HCT116 (cell line): ENCODE measurements around the gene ARHGAP12. TPM values are rescaled to one million over a fixed set of nuclear protein-coding genes. Genes with fewer than 3 reads are reported as not detected.

Experiments used
- ATAC-seq: fragments of 200-7000 bp; cut with Tn5 transposase; 2 replicates; pipeline ENCODE4 v1.9.1; 2020; ENCODE audit warnings: mild to moderate bottlenecking, moderate library complexity
- BruUV-seq: library from RNA; stranded (reverse); fragments of 400-500 nt; replicated peaks from 2 replicates; lab custom pipeline; 2021; lab: Mats Ljungman, UMichigan
- CTCF ChIA-PET: fragments of 300-600 bp; sonication (Branson Sonifier 250); formaldehyde crosslinking; loops from one replicate; lab custom pipeline; 2021; ENCODE audit warnings: antibody characterized with exemption; lab: Charles Lee
- POLR2A ChIA-PET: fragments of 300-600, 350-600 bp; sonication (Branson Sonifier 250); formaldehyde crosslinking; loops from one replicate; lab custom pipeline; 2021; ENCODE audit warnings: antibody characterized with exemption; lab: Charles Lee
- RAD21 ChIA-PET, 2 experiments: fragments of 300-600 bp; sonication (Branson Sonifier 250); formaldehyde crosslinking; loops; one replicate each; lab custom pipeline; 2023; ENCODE audit warnings: low total read pairs in 2 of 2; ENCODE audit not compliant: uncharacterized antibody in 2 of 2, unreplicated experiment in 2 of 2, low non-redundant PET in 1 of 2; lab: Charles Lee
- DNase-seq: peaks from one replicate; pipeline ENCODE4 v3.0.0-alpha.2; 2010; ENCODE audit warnings: low read depth, low spot score
- H2AFZ ChIP-seq: fragments of 200-600 bp; shearing (Covaris generic), sonication (generic); 2 replicates; pipeline ENCODE4 v1.6.1; 2017; ENCODE audit warnings: low read depth, mixed run types, mixed read lengths, antibody characterized with exemption, low read length; ENCODE audit not compliant: poor library complexity, severe bottlenecking
- H3K27ac ChIP-seq: 2 replicates; pipeline ENCODE4 v1.5.1; 2012; ENCODE audit warnings: low read depth, low read length
- H3K27me3 ChIP-seq: fragments of 200-600 bp; sonication (generic); 2 replicates; pipeline ENCODE4 v1.6.1; 2016; ENCODE audit warnings: mixed run types, low read length, mixed read lengths; ENCODE audit not compliant: insufficient read depth
- H3K36me3 ChIP-seq, 2 experiments: fragments of 200-500 bp in 1 of 2; fragments of 200-600 bp in 1 of 2; sonication (Bioruptor generic) in 1 of 2; sonication (generic) in 1 of 2; 2 replicates each; pipeline versions ENCODE4 v1.5.1 to v1.6.1; 2014 to 2016; ENCODE audit warnings: low read length in 2 of 2, inconsistent platforms in 1 of 2, mixed read lengths in 1 of 2, mixed run types in 1 of 2; ENCODE audit not compliant: insufficient read depth in 2 of 2, control insufficient read depth in 1 of 2
- H3K4me1 ChIP-seq, 2 experiments: fragments of 200-600 bp in 1 of 2; sonication (generic) in 1 of 2; 2 replicates each; pipeline versions ENCODE4 v1.5.1 to v1.6.1; 2012 to 2017; ENCODE audit warnings: low read length in 2 of 2, inconsistent platforms in 1 of 2, mild to moderate bottlenecking in 1 of 2, mixed read lengths in 1 of 2, mixed run types in 1 of 2, moderate library complexity in 1 of 2; ENCODE audit not compliant: insufficient read depth in 2 of 2, control insufficient read depth in 1 of 2
- H3K4me2 ChIP-seq: fragments of 200-600 bp; sonication (generic); 2 replicates; pipeline ENCODE4 v1.6.1; 2017; ENCODE audit warnings: mixed run types, low read length, mixed read lengths
- H3K4me3 ChIP-seq, 2 experiments: fragments of 200-600 bp in 1 of 2; sonication (generic) in 1 of 2; replicated peaks in 1 of 2; 2 replicates each; pipeline ENCODE4 v1.5.1; 2011 to 2016; ENCODE audit warnings: low read length in 2 of 2, control low read depth in 1 of 2, low read depth in 1 of 2, mild to moderate bottlenecking in 1 of 2, mixed read lengths in 1 of 2, mixed run types in 1 of 2
- H3K79me2 ChIP-seq: fragments of 200-600 bp; sonication (generic); 2 replicates; pipeline ENCODE4 v1.6.1; 2017; ENCODE audit warnings: mild to moderate bottlenecking, mixed run types, low read length, moderate library complexity, mixed read lengths; ENCODE audit not compliant: insufficient read depth
- H3K9ac ChIP-seq: fragments of 200-600 bp; sonication (generic); 2 replicates; pipeline ENCODE4 v1.6.1; 2016; ENCODE audit warnings: low read length, mixed read lengths
- H3K9me2 ChIP-seq: fragments of 200-600 bp; sonication (generic), shearing (Covaris generic); 2 replicates; pipeline ENCODE4 v1.6.1; 2017; ENCODE audit warnings: mixed run types, mild to moderate bottlenecking, moderate library complexity; ENCODE audit not compliant: insufficient read depth
- H3K9me3 ChIP-seq, 2 experiments: fragments of 200-500 bp in 1 of 2; fragments of 200-600 bp in 1 of 2; sonication (Bioruptor generic) in 1 of 2; sonication (generic) in 1 of 2; 2 replicates each; pipeline ENCODE4 v1.6.1; 2014 to 2017; ENCODE audit warnings: low read length in 2 of 2, mixed read lengths in 2 of 2, inconsistent platforms in 1 of 2, low read depth in 1 of 2, mild to moderate bottlenecking in 1 of 2, mixed run types in 1 of 2, moderate library complexity in 1 of 2; ENCODE audit not compliant: control insufficient read depth in 1 of 2, insufficient read depth in 1 of 2
- H4K20me1 ChIP-seq: fragments of 200-600 bp; sonication (generic), shearing (Covaris generic); 2 replicates; pipeline ENCODE4 v1.6.1; 2017; ENCODE audit warnings: mixed run types, mild to moderate bottlenecking, moderate library complexity; ENCODE audit not compliant: insufficient read depth
- CEBPB ChIP-seq: IDR thresholded peaks from 2 replicates; pipeline ENCODE4 v1.6.1; 2012; ENCODE audit warnings: low read depth
- CTCF ChIP-seq, 3 experiments: fragments of 200-600 bp in 1 of 3; sonication (generic) in 1 of 3; IDR thresholded peaks in 2 of 3; conservative IDR thresholded peaks in 1 of 3; 2 replicates each; pipeline ENCODE4 v1.5.1; 2012 to 2017; ENCODE audit warnings: low read depth in 2 of 3, low read length in 2 of 3, antibody characterized with exemption in 1 of 3, borderline replicate concordance in 1 of 3, control low read depth in 1 of 3, mild to moderate bottlenecking in 1 of 3, mixed read lengths in 1 of 3, mixed run types in 1 of 3, moderate library complexity in 1 of 3; ENCODE audit not compliant: insufficient read depth in 1 of 3
- EGR1 ChIP-seq: IDR thresholded peaks from 2 replicates; pipeline ENCODE4 v1.6.1; 2012; ENCODE audit warnings: low read depth
- ELF1 ChIP-seq: IDR thresholded peaks from 2 replicates; pipeline ENCODE4 v1.6.1; 2012; ENCODE audit warnings: low read depth, borderline replicate concordance
- EZH2 ChIP-seq: fragments of 200-600 bp; sonication (generic); IDR thresholded peaks from 2 replicates; pipeline ENCODE4 v1.6.1; 2017; ENCODE audit warnings: antibody characterized with exemption, mixed run types
- FOSL1 ChIP-seq: IDR thresholded peaks from 2 replicates; pipeline ENCODE4 v1.6.1; 2012; ENCODE audit warnings: low read depth
- JUND ChIP-seq: IDR thresholded peaks from 2 replicates; pipeline ENCODE4 v1.6.1; 2012
- POLR2A ChIP-seq: IDR thresholded peaks from 2 replicates; pipeline ENCODE4 v1.7.0; 2011; ENCODE audit warnings: borderline replicate concordance; ENCODE audit not compliant: insufficient read depth, insufficient read length; ENCODE audit errors: extremely low read depth
- POLR2AphosphoS5 ChIP-seq: IDR thresholded peaks from 2 replicates; pipeline ENCODE4 v1.6.1; 2011; ENCODE audit warnings: mild to moderate bottlenecking, low read depth, low read length, moderate library complexity
- SIN3A ChIP-seq: IDR thresholded peaks from 2 replicates; pipeline ENCODE4 v1.6.1; 2012; ENCODE audit warnings: low read depth
- SP1 ChIP-seq: IDR thresholded peaks from 2 replicates; pipeline ENCODE4 v1.6.1; 2012; ENCODE audit warnings: low read depth
- SRF ChIP-seq: IDR thresholded peaks from 2 replicates; pipeline ENCODE4 v1.6.1; 2012; ENCODE audit warnings: low read depth
- YY1 ChIP-seq: IDR thresholded peaks from 2 replicates; pipeline ENCODE4 v1.6.1; 2011; ENCODE audit warnings: low read length, low read depth, moderate library complexity, mild to moderate bottlenecking; ENCODE audit not compliant: insufficient replicate concordance; ENCODE audit errors: extremely low read depth
- ZFX ChIP-seq: fragments of 450-650 bp; IDR thresholded peaks from 2 replicates; pipeline ENCODE4 v1.6.1; 2017
- ZNF274 ChIP-seq: fragments of 200-500 bp; sonication (Bioruptor generic); IDR thresholded peaks from 2 replicates; pipeline ENCODE4 v1.6.1; 2014; ENCODE audit warnings: mild to moderate bottlenecking, low read depth, low read length, inconsistent platforms
- intact Hi-C: fragments of 100-400 bp; cut with micrococcal nuclease; formaldehyde crosslinking; loops from 2 replicates; pipeline ENCODE4 v1.10.0; 2022
- total RNA-seq: library from RNA; stranded (reverse); gene quantifications from one replicate; pipeline ENCODE4 v1.2.1, GENCODE V29; 2021; ENCODE audit not compliant: unreplicated experiment
- TF ChIP-seq, protein P1 (sequence below): IDR thresholded peaks from 2 replicates; pipeline ENCODE4 v1.6.1; 2012
- TF ChIP-seq, protein P2 (sequence below): IDR thresholded peaks from 2 replicates; pipeline ENCODE4 v1.6.1; 2012; ENCODE audit warnings: low read depth

Gene ARHGAP12
- total RNA-seq, 1 experiment from 2014 or later, result 80.3 TPM

DNA sequence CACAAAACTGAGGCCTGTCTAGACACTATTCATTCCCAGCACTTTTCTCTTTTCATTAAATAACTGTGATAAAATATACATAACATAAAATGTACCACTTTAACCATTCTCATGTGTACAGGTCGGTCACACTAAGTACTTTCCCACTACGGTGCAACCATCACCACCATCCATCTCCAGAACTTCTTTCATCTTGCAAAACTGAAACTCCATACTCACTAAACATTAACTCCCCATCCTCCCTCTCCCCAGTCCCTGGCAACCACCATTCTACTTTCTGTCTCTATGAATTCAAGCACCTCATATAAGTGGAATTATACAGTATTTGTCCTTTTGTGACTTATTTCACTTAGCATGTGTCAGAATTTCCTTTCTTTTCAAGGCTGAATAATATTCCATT is 53.0 kb downstream of the ARHGAP12 start:
- no peak for TF ChIP-seq FOSL1
- TF ChIP-seq, protein P1, sequence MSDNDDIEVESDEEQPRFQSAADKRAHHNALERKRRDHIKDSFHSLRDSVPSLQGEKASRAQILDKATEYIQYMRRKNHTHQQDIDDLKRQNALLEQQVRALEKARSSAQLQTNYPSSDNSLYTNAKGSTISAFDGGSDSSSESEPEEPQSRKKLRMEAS, result no peak
- TF ChIP-seq ZFX, result no peak
- no peak for TF ChIP-seq SRF
- no peak for TF ChIP-seq YY1
- TF ChIP-seq POLR2A, result no peak
- no peak for TF ChIP-seq POLR2AphosphoS5
- TF ChIP-seq EGR1, result no peak
- no peak for TF ChIP-seq SP1
- TF ChIP-seq, protein P2, sequence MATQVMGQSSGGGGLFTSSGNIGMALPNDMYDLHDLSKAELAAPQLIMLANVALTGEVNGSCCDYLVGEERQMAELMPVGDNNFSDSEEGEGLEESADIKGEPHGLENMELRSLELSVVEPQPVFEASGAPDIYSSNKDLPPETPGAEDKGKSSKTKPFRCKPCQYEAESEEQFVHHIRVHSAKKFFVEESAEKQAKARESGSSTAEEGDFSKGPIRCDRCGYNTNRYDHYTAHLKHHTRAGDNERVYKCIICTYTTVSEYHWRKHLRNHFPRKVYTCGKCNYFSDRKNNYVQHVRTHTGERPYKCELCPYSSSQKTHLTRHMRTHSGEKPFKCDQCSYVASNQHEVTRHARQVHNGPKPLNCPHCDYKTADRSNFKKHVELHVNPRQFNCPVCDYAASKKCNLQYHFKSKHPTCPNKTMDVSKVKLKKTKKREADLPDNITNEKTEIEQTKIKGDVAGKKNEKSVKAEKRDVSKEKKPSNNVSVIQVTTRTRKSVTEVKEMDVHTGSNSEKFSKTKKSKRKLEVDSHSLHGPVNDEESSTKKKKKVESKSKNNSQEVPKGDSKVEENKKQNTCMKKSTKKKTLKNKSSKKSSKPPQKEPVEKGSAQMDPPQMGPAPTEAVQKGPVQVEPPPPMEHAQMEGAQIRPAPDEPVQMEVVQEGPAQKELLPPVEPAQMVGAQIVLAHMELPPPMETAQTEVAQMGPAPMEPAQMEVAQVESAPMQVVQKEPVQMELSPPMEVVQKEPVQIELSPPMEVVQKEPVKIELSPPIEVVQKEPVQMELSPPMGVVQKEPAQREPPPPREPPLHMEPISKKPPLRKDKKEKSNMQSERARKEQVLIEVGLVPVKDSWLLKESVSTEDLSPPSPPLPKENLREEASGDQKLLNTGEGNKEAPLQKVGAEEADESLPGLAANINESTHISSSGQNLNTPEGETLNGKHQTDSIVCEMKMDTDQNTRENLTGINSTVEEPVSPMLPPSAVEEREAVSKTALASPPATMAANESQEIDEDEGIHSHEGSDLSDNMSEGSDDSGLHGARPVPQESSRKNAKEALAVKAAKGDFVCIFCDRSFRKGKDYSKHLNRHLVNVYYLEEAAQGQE, result no peak
- no peak for TF ChIP-seq JUND
- no peak for TF ChIP-seq SIN3A
- TF ChIP-seq EZH2, result no peak
- no peak for TF ChIP-seq ZNF274
- no peak for TF ChIP-seq ELF1
- TF ChIP-seq CEBPB, result no peak
- no peak for TF ChIP-seq CTCF (IDR thresholded peaks at IDR 0.05 in 2 of 3, conservative IDR thresholded peaks at IDR 0.05 in 1 of 3; ENCODE audit: borderline replicate concordance in 1 of 3, insufficient read depth in 1 of 3, low read depth in 2 of 3, low read length in 2 of 3)
- TF ChIP-seq, all 23 proteins: peak for 0
- H2AFZ ChIP-seq, result no peak overlapping the region
- ChIA-PET POLR2A (no interaction called here), CTCF (interaction anchor here (1.2 kb wide), 1 partner anchor 9 kb away, joined by 4 read pairs; no protein-coding TSS in a partner anchor), RAD21 (no interaction called here)
- no peak overlapping the region for H3K4me3 ChIP-seq
- H3K36me3 ChIP-seq, result no peaks in the 10 kb centered on the region
- H3K9me3 ChIP-seq, result no peaks in the 10 kb centered on the region
- peak overlapping the region; percentile 50; the same call in 1 of the 2 replicates for H3K27ac ChIP-seq
- no peaks in the 10 kb centered on the region for H4K20me1 ChIP-seq
- peaks cover 100% of the 10 kb centered on the region for H3K79me2 ChIP-seq
- DNase-seq, result no peak
- peak overlapping the region; percentile 54; the same call in 1 of the 2 replicates for H3K4me2 ChIP-seq
- no peak for ATAC-seq
- no peaks in the 10 kb centered on the region for H3K9me2 ChIP-seq
- H3K9ac ChIP-seq, result no peak overlapping the region
- intact Hi-C loops, result no loop called here
- BruUV-seq, result no TSS peak
- H3K27me3 ChIP-seq, result no peaks in the 10 kb centered on the region
- H3K4me1 ChIP-seq, result peaks cover 56 to 93% of the 10 kb centered on the region in 2 experiments
